A549 (cell line): ENCODE results near the gene NCAPD2. TPM values are rescaled to one million over a fixed set of nuclear protein-coding genes. Genes with fewer than 3 reads are reported as not detected.

ENCODE experiments used
- ATAC-seq, 2 experiments: fragments of 200-7000 bp in 1 of 2; fragments of >200 bp in 1 of 2; cut with Nextera tagmentation in 1 of 2; cut with Tn5 transposase in 1 of 2; 3 replicates each; pipeline versions ENCODE4 v1.8.0 to v1.9.1; 2018 to 2020; ENCODE audit warnings: mild to moderate bottlenecking in 1 of 2, moderate library complexity in 1 of 2
- CTCF ChIA-PET: fragments of 300-600 bp; sonication (Branson Sonifier 250); formaldehyde crosslinking; extraction: SDS; loops from one replicate; lab custom pipeline; 2021; ENCODE audit warnings: antibody characterized with exemption, inconsistent platforms; lab: Yijun Ruan, JAX
- POLR2A ChIA-PET: fragments of 350-600 bp; formaldehyde crosslinking; extraction: SDS; loops from one replicate; lab custom pipeline; 2021; ENCODE audit warnings: antibody characterized with exemption, inconsistent platforms; lab: Yijun Ruan, JAX
- DNase-seq, 2 experiments: peaks; one replicate each; pipeline versions ENCODE4 v3.0.0 to v3.0.0-alpha.2; 2011 to 2016; ENCODE audit warnings: low read depth in 1 of 2, low spot score in 1 of 2
- FAIRE-seq: peaks from 2 replicates; lab custom pipeline; 2011; peaks lifted over from hg19 to GRCh38; lab: Jason Lieb, UNC
- H3K27ac ChIP-seq, 2 experiments: fragments of >200 bp; sonication (Bioruptor Twin); formaldehyde crosslinking; 3 replicates each; pipeline ENCODE4 v1.5.1; 2016 to 2017
- H3K4me1 ChIP-seq: fragments of >200 bp; sonication (Bioruptor Twin); formaldehyde crosslinking; 3 replicates; pipeline ENCODE4 v1.6.1; 2016
- H3K4me2 ChIP-seq: fragments of >200 bp; sonication (Bioruptor Twin); formaldehyde crosslinking; 3 replicates; pipeline ENCODE4 v1.6.1; 2016
- H3K4me3 ChIP-seq: fragments of >200 bp; sonication (Bioruptor Twin); formaldehyde crosslinking; 3 replicates; pipeline ENCODE4 v1.5.1; 2016
- H3K9me3 ChIP-seq: fragments of >200 bp; sonication (Bioruptor Twin); formaldehyde crosslinking; 3 replicates; pipeline ENCODE4 v1.6.1; 2016
- ATOH8 ChIP-seq: fragments of 250-450 bp; sonication (Bioruptor Pico); IDR thresholded peaks from 2 replicates; pipeline ENCODE4 v1.5.0; 2020; ENCODE audit warnings: low read depth, mild to moderate bottlenecking, moderate library complexity
- CTCF ChIP-seq: fragments of >200 bp; sonication (Bioruptor Twin); formaldehyde crosslinking; IDR thresholded peaks from 3 replicates; pipeline ENCODE4 v1.5.1; 2016
- FOSB ChIP-seq: fragments of 250-450 bp; sonication (Bioruptor Pico); IDR thresholded peaks from 2 replicates; pipeline ENCODE4 v1.5.0; 2020; ENCODE audit warnings: mild to moderate bottlenecking, moderate library complexity
- JUN ChIP-seq, 2 experiments: fragments of >200 bp; sonication (Bioruptor Twin); formaldehyde crosslinking; IDR thresholded peaks; 2 replicates in 1 of 2; 3 replicates in 1 of 2; pipeline ENCODE4 v1.6.1; 2016 to 2017
- MAX ChIP-seq: IDR thresholded peaks from 2 replicates; pipeline ENCODE4 v1.6.1; 2012
- PBX3 ChIP-seq: IDR thresholded peaks from 2 replicates; pipeline ENCODE4 v1.6.1; 2012
- PHF8 ChIP-seq: fragments of 200-600 bp; sonication (generic); IDR thresholded peaks from 2 replicates; pipeline ENCODE4 v1.6.1; 2016; ENCODE audit warnings: low read depth, mild to moderate bottlenecking, antibody characterized with exemption, moderate library complexity, borderline replicate concordance
- TFCP2L1 ChIP-seq: fragments of 250-450 bp; sonication (Bioruptor Pico); IDR thresholded peaks from 2 replicates; pipeline ENCODE4 v1.5.0; 2021; ENCODE audit warnings: mild to moderate bottlenecking
- WGBS: methylation state at CpG from one replicate; pipeline ENCODE4 v1.1.6; 2017; ENCODE audit errors: missing lambda C conversion rate; 5-methylcytosine and 5-hydroxymethylcytosine counted together
- polyA plus RNA-seq, 4 experiments: library from polyadenylated mRNA; depleted of rRNA in 3 of 4; stranded (reverse); fragments of >200 nt; fragmentation: RNase III in 1 of 4; extraction: RNeasy Plus Mini Kit Qiagen cat#74134 plus additional on column Dnase treatment in 1 of 4; gene quantifications; 2 replicates in 3 of 4; 3 replicates in 1 of 4; pipeline ENCODE4 v1.2.3, GENCODE V29; 2011 to 2017

The NCAPD2 gene
- polyA plus RNA-seq, 2 of the 4 experiments (the other 2 are of a cell fraction), result 82.0 to 130 TPM

GRCh38 chr12:6538420-6539313 is 44.8 kb downstream of the NCAPD2 start (continued):
- no peak for TF ChIP-seq ATOH8 (CRISPR knock-in tag)
- TF ChIP-seq PHF8, result no peak

GRCh38 chr12:6539314-6539682 is 45.4 kb downstream of the NCAPD2 start:
- 51% methylated on average over 5 of the region's 5 CpGs for WGBS
- ATAC-seq (peak in 1 of 2 experiments; percentile 9; a peak in 3 of 6 replicates), DNase-seq (peak in 1 of 2 experiments; percentile 53), FAIRE-seq (no peak)
- Histone ChIP-seq H3K27ac (peak overlapping the region in 1 of 2 experiments; percentile 97; a peak in 3 of 6 replicates), H3K4me2 (peak overlapping the region; percentile 90), H3K4me1 (peaks cover 57% of the 10 kb centered on the region), H3K9me3 (no peaks in the 10 kb centered on the region), H3K4me3 (no peak overlapping the region)
- CTCF ChIA-PET, result interaction anchor here (0.6 to 25.9 kb wide), 20 partner anchors 11 to 261 kb away, joined by 3 to 491 read pairs (median 4); partner anchors contain the start of genes IFFO1, NOP2, TNFRSF1A and VAMP1
- 0 out of 2 replicates have a peak, but pooled peaks have one; percentile 1 for TF ChIP-seq TFCP2L1 (CRISPR knock-in tag)
- TF ChIP-seq JUN (IDR thresholded peaks at IDR 0.05), result no peak
- TF ChIP-seq ATOH8 (CRISPR knock-in tag), result 0 out of 2 replicates have a peak, but pooled peaks have one; percentile 2
- POLR2A ChIA-PET, result interaction anchor here (0.8 to 3.5 kb wide), 6 partner anchors 20 to 333 kb away, joined by 3 to 28 read pairs (median 4); partner anchors contain the start of genes MRPL51, NOP2, SPSB2 and VAMP1

- ChIA-PET POLR2A (interaction anchor here (0.8 to 3.5 kb wide), 7 partner anchors 14 to 333 kb away, joined by 3 to 28 read pairs (median 4); partner anchors contain the start of genes MRPL51, NOP2, SPSB2 and VAMP1), CTCF (interaction anchor here (0.6 to 25.9 kb wide), 18 partner anchors 11 to 261 kb away, joined by 3 to 491 read pairs (median 4); partner anchors contain the start of genes IFFO1, NOP2, TNFRSF1A and VAMP1)
- DNase-seq (peak; percentile 41 to 62), ATAC-seq (peak; percentile 46 to 52)
- Histone ChIP-seq H3K4me1 (peaks cover 57% of the 10 kb centered on the region), H3K27ac (peak overlapping the region; percentile 70 to 81), H3K4me3 (peak overlapping the region; percentile 34; the same call in 1 of the 3 replicates)
- TF ChIP-seq FOSB (CRISPR knock-in tag) (no peak), PBX3 (peak; percentile 17; the same call in 1 of the 2 replicates), MAX (peak; percentile 42; the same call in 1 of the 2 replicates), TFCP2L1 (CRISPR knock-in tag) (0 out of 2 replicates have a peak, but pooled peaks have one; percentile 21), CTCF (no peak)
- TF ChIP-seq, all 56 proteins: peak for 3
- peak overlapping the region; percentile 90 for H3K4me2 ChIP-seq
- no peak for FAIRE-seq
- WGBS, result 49% methylated on average over 9 of the region's 14 CpGs
- H3K9me3 ChIP-seq, result no peaks in the 10 kb centered on the region
These were observed 45.8 kb downstream of the NCAPD2 start for GRCh38 chr12:6539707-6540134.
